ENCODE results near the gene GMDS.
"Not testable (repeated sequence)": the region's sequence is repeated elsewhere in the genome, so short reads cannot be mapped to it uniquely, and the experiment has no call there.

GMDS gene

GRCh38 chr6:1686117-1687098 lies 559.0 kb downstream of the GMDS start:
- no peak for DNase-seq (ENCODE audit: low read depth in 2 of 2)

- DNase-seq (ENCODE audit: low read depth in 2 of 2): no peak
Observed at GRCh38 chr6:1679688-1680068, 565.7 kb downstream of the GMDS start.

GRCh38 chr6:1679031-1679687 lies 566.2 kb downstream of the GMDS start:
- no peak for DNase-seq (ENCODE audit: low read depth in 2 of 2)

GRCh38 chr6:1678201-1678600 lies 567.2 kb downstream of the GMDS start:
- DNase-seq (ENCODE audit: low read depth in 2 of 2): no peak

GRCh38 chr6:1672379-1672778 lies 573.0 kb downstream of the GMDS start:
- no peak for DNase-seq (ENCODE audit: low read depth in 2 of 2)

- DNase-seq (ENCODE audit: low read depth in 2 of 2): no peak
Observed at GRCh38 chr6:1670711-1671462, 574.5 kb downstream of the GMDS start.

GRCh38 chr6:1669996-1670395 lies 575.4 kb downstream of the GMDS start:
- no peak for DNase-seq (ENCODE audit: low read depth in 2 of 2)

GRCh38 chr6:1668456-1668855 lies 576.9 kb downstream of the GMDS start:
- DNase-seq (ENCODE audit: low read depth in 2 of 2): not testable (repeated sequence)

- no peak for DNase-seq (ENCODE audit: low read depth in 2 of 2)
Observed at GRCh38 chr6:1667805-1668175, 577.6 kb downstream of the GMDS start.

GRCh38 chr6:1667012-1667804 lies 578.2 kb downstream of the GMDS start:
- no peak for DNase-seq (ENCODE audit: low read depth in 2 of 2)

- no peak for DNase-seq (ENCODE audit: low read depth in 2 of 2)
Observed at GRCh38 chr6:1665214-1665613, 580.2 kb downstream of the GMDS start.

- no peak for DNase-seq (ENCODE audit: low read depth in 2 of 2)
Observed at GRCh38 chr6:1664329-1664728, 581.1 kb downstream of the GMDS start.

GRCh38 chr6:1663511-1663910 lies 581.9 kb downstream of the GMDS start:
- DNase-seq (ENCODE audit: low read depth in 2 of 2): no peak

- DNase-seq (ENCODE audit: low read depth in 2 of 2): no peak
Observed at GRCh38 chr6:1662534-1662933, 582.9 kb downstream of the GMDS start.

GRCh38 chr6:1659816-1660215 lies 585.6 kb downstream of the GMDS start:
- DNase-seq (ENCODE audit: low read depth in 2 of 2): no peak

GRCh38 chr6:1658212-1659005 lies 587.0 kb downstream of the GMDS start:
- no peak for DNase-seq (ENCODE audit: low read depth in 2 of 2)

GRCh38 chr6:1657771-1658165 lies 587.6 kb downstream of the GMDS start:
- no peak for DNase-seq (ENCODE audit: low read depth in 2 of 2)

GRCh38 chr6:1657116-1657770 lies 588.2 kb downstream of the GMDS start:
- no peak for DNase-seq (ENCODE audit: low read depth in 2 of 2)

- DNase-seq (ENCODE audit: low read depth in 2 of 2): no peak
Observed at GRCh38 chr6:1654054-1654453, 591.4 kb downstream of the GMDS start.

- no peak for DNase-seq (ENCODE audit: low read depth in 2 of 2)
Observed at GRCh38 chr6:1652842-1653241, 592.6 kb downstream of the GMDS start.

Measured in stimulated activated CD4-positive, alpha-beta T cell treated with anti-CD3 and anti-CD28 coated beads, Interleukin-12 subunit alpha, Interleukin-12 subunit beta, amount 100 ng/mL, for 24 hours (primary cell).